SK-N-MC (cell line): Measurements from ENCODE around the gene ASPSCR1.

Experiments used
- DNase-seq: peaks from one replicate; pipeline ENCODE4 v3.0.0-alpha.2; 2011; ENCODE audit warnings: low read depth, low spot score
- H3K27ac ChIP-seq: fragments of 200-600 bp; sonication (generic); 2 replicates; pipeline ENCODE4 v1.5.1; 2016; ENCODE audit warnings: mixed run types
- H3K36me3 ChIP-seq: fragments of 200-600 bp; sonication (generic); 2 replicates; pipeline ENCODE4 v1.6.1; 2017; ENCODE audit warnings: antibody characterized with exemption, low read length, mixed read lengths; ENCODE audit not compliant: insufficient read depth
- H3K4me3 ChIP-seq: fragments of 200-600 bp; sonication (generic); 2 replicates; pipeline ENCODE4 v1.5.1; 2016
- H3K9ac ChIP-seq: fragments of 200-600 bp; sonication (generic); 2 replicates; pipeline ENCODE4 v1.8.0; 2017; ENCODE audit warnings: mixed run types, mixed read lengths; ENCODE audit not compliant: insufficient read length
- H3K9me3 ChIP-seq: fragments of 200-600 bp; sonication (generic); 2 replicates; pipeline ENCODE4 v1.6.1; 2017; ENCODE audit warnings: low read depth, mild to moderate bottlenecking, antibody characterized with exemption, low read length, moderate library complexity, mixed read lengths
- EZH2 ChIP-seq: fragments of 200-600 bp; sonication (generic); IDR thresholded peaks from one replicate; pipeline ENCODE4 v1.6.1; 2017; ENCODE audit warnings: antibody characterized with exemption
- FOXP2 ChIP-seq: optimal IDR thresholded peaks from 2 replicates; pipeline ENCODE3; 2011; ENCODE audit warnings: mild to moderate bottlenecking, moderate library complexity; ENCODE audit not compliant: insufficient read depth; ENCODE audit errors: extremely low read length, control extremely low read depth
- POLR2AphosphoS5 ChIP-seq: IDR thresholded peaks from 2 replicates; pipeline ENCODE4 v1.6.1; 2012; ENCODE audit warnings: mild to moderate bottlenecking, low read depth, low read length, borderline replicate concordance

The ASPSCR1 gene

GRCh38 chr17:82048571-82048971, 71.1 kb downstream of the ASPSCR1 start:
- TF ChIP-seq FOXP2: no peak
- no peak for TF ChIP-seq POLR2AphosphoS5
- TF ChIP-seq EZH2: no peak
- H3K4me3 ChIP-seq: no peak overlapping the region

GRCh38 chr17:82049106-82049505, 71.7 kb downstream of the ASPSCR1 start:
- no peak overlapping the region for H3K27ac ChIP-seq
- DNase-seq: no peak
- H3K9me3 ChIP-seq: no peaks in the 10 kb centered on the region
- no peak overlapping the region for H3K4me3 ChIP-seq
- no peak overlapping the region for H3K9ac ChIP-seq
- TF ChIP-seq FOXP2 (no peak), POLR2AphosphoS5 (no peak), EZH2 (no peak)
- no peaks in the 10 kb centered on the region; the same call in 1 of the 2 replicates for H3K36me3 ChIP-seq

More at GRCh38 chr17:82048571-82048971, 71.1 kb downstream of the ASPSCR1 start:
- no peaks in the 10 kb centered on the region for H3K9me3 ChIP-seq
- H3K9ac ChIP-seq: no peak overlapping the region
- DNase-seq: no peak
- no peaks in the 10 kb centered on the region; the same call in 1 of the 2 replicates for H3K36me3 ChIP-seq
- no peak overlapping the region for H3K27ac ChIP-seq

GRCh38 chr17:82049521-82049971, 72.1 kb downstream of the ASPSCR1 start:
- Histone ChIP-seq H3K9me3 (no peaks in the 10 kb centered on the region), H3K27ac (no peak overlapping the region), H3K36me3 (peaks cover under 1% of the 10 kb centered on the region; the same call in 1 of the 2 replicates), H3K4me3 (no peak overlapping the region), H3K9ac (no peak overlapping the region)
- no peak for DNase-seq
- TF ChIP-seq FOXP2: no peak
- no peak for TF ChIP-seq POLR2AphosphoS5
- TF ChIP-seq EZH2: no peak

- Histone ChIP-seq H3K9me3 (no peaks in the 10 kb centered on the region), H3K4me3 (peak overlapping the region; percentile 80), H3K9ac (peak overlapping the region; percentile 80), H3K36me3 (peaks cover 8% of the 10 kb centered on the region; the same call in 1 of the 2 replicates), H3K27ac (no peak overlapping the region)
- no peak for DNase-seq
- TF ChIP-seq POLR2AphosphoS5: no peak
- TF ChIP-seq EZH2: no peak
- TF ChIP-seq FOXP2: no peak
Measured at GRCh38 chr17:82050152-82050760, 72.8 kb downstream of the ASPSCR1 start.

GRCh38 chr17:82050761-82051641, 73.6 kb downstream of the ASPSCR1 start:
- H3K36me3 ChIP-seq: peaks cover 13% of the 10 kb centered on the region; the same call in 1 of the 2 replicates

GRCh38 chr17:82051776-82052637, 74.6 kb downstream of the ASPSCR1 start, which contains the start of the genes GPS1 and RFNG:
Gene GPS1, plus strand, starts transcription at chr17:82051898. Its CDS starts 34 bp downstream, at chr17:82051932.
Gene RFNG, minus strand, starts transcription at chr17:82051811. Its CDS starts 45 bp downstream, at chr17:82051766.
- Histone ChIP-seq H3K27ac (no peak within 1 kb of the TSS), H3K4me3 (peak within 1 kb of the TSS; percentile 94), H3K9me3 (no peaks in the 10 kb centered on the region)

More at GRCh38 chr17:82050761-82051641, 73.6 kb downstream of the ASPSCR1 start:
- Histone ChIP-seq H3K9me3 (no peaks in the 10 kb centered on the region), H3K9ac (peak overlapping the region; percentile 80), H3K27ac (no peak overlapping the region), H3K4me3 (peak overlapping the region; percentile 80)
- TF ChIP-seq POLR2AphosphoS5 (no peak), FOXP2 (no peak), EZH2 (no peak)
- no peak for DNase-seq

GRCh38 chr17:82052638-82053059, 75.2 kb downstream of the ASPSCR1 start:
- H3K36me3 ChIP-seq: peaks cover 26% of the 10 kb centered on the region; the same call in 1 of the 2 replicates
- H3K9ac ChIP-seq: peak overlapping the region; percentile 83
- no peaks in the 10 kb centered on the region for H3K9me3 ChIP-seq
- peak overlapping the region; percentile 94 for H3K4me3 ChIP-seq
- H3K27ac ChIP-seq: no peak overlapping the region
- TF ChIP-seq POLR2AphosphoS5 (no peak), FOXP2 (no peak), EZH2 (no peak)
- DNase-seq: no peak

More at GRCh38 chr17:82051776-82052637, 74.6 kb downstream of the ASPSCR1 start, which contains the start of the genes GPS1 and RFNG:
- Histone ChIP-seq H3K36me3 (peaks cover 23% of the 10 kb centered on the region; the same call in 1 of the 2 replicates), H3K9ac (peak within 1 kb of the TSS; percentile 83)
- TF ChIP-seq POLR2AphosphoS5 (peak; percentile 64), FOXP2 (no peak), EZH2 (no peak)
- DNase-seq: no peak

GRCh38 chr17:82053130-82053529, 75.7 kb downstream of the ASPSCR1 start:
- H3K27ac ChIP-seq: no peak overlapping the region
- H3K4me3 ChIP-seq: peak overlapping the region; percentile 94
- H3K36me3 ChIP-seq: peaks cover 31% of the 10 kb centered on the region; the same call in 1 of the 2 replicates
- no peaks in the 10 kb centered on the region for H3K9me3 ChIP-seq
- TF ChIP-seq POLR2AphosphoS5: no peak
- no peak for TF ChIP-seq EZH2
- TF ChIP-seq FOXP2: no peak
- H3K9ac ChIP-seq: peak overlapping the region; percentile 83
- DNase-seq: no peak
